NCI-H1417 treated with DMSO at 0.1 percent for 48 hours (cell line): ENCODE data around the gene CTTNBP2.

Source experiments
- DNase-seq: peaks from one replicate; lab custom pipeline; 2025; lab: John Stamatoyannopoulos, UW

CTTNBP2 gene

GRCh38 chr7:117790251-117790650 lies 83.0 kb downstream of the CTTNBP2 start:
- DNase-seq = no peak

DNA sequence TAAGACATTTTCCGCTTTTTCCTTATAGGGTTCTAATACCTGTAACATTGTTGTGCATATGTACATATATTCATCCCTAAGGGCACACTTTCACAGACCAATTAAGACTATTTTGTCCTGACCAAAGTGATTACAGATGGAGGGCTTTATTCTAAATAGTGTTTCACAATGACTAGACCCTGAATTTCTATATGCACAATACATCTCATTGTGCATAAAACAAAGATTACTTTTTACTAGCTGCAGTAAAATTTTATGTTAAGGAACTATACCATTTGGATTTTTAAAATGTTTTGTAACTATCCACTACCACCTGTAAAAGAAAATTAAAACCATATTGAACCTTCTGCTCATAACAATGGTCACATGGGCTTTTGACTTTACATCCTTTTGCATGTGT lies 87.8 kb downstream of the CTTNBP2 start:
- DNase-seq = no peak

- DNase-seq = no peak
Measured at GRCh38 chr7:117784315-117784714, 88.9 kb downstream of the CTTNBP2 start.

DNA sequence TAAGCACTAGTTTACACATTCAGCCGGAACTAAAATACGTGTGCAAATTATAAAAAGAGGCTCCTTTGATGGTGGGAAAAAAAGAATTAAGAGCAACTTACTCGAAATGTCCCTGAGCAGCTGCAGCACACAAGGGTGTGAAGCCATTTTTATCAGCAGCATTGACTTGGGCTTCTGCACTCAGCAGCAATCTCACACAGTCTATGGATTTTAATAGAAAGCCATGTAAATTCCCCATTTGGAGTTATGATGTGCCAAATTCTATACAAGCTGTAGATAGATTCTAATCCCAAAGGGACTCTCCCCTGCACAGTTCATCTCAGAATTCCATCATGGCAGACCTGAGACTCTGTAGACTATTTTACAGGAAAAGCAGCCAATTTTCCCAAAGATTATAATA lies 90.5 kb downstream of the CTTNBP2 start:
- DNase-seq = no peak

DNA sequence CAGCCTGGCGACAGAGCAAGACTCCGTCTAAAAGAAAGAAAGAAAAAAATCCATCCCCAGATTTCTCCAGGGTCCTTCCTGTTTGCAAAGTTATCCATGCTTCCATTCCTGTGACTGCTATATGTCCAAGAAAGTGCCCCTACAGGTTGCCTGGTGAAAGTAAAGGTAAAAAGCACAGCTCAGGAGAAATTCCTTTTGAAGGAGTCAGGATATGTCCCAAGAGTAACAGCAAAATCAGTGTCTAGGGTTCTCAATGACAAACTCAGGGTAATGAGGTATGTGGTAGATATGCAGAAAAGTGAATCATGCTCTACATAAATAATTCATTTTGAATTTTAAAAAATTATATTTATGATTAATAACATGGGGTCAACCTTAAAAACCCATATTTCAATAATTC lies 91.5 kb downstream of the CTTNBP2 start:
- no peak for DNase-seq

GRCh38 chr7:117780832-117781231 lies 92.4 kb downstream of the CTTNBP2 start:
- no peak for DNase-seq

- no peak for DNase-seq
Measured at GRCh38 chr7:117777335-117778142, 95.7 kb downstream of the CTTNBP2 start.

GRCh38 chr7:117776224-117776623 lies 97.0 kb downstream of the CTTNBP2 start:
- DNase-seq = no peak

- DNase-seq = no peak
Measured at GRCh38 chr7:117775801-117776200, 97.4 kb downstream of the CTTNBP2 start.

GRCh38 chr7:117774943-117775342 lies 98.3 kb downstream of the CTTNBP2 start:
- no peak for DNase-seq

GRCh38 chr7:117772421-117772820 lies 100.8 kb downstream of the CTTNBP2 start:
- no peak for DNase-seq

GRCh38 chr7:117771756-117772155 lies 101.5 kb downstream of the CTTNBP2 start:
- DNase-seq = no peak

GRCh38 chr7:117769085-117769484 lies 104.2 kb downstream of the CTTNBP2 start:
- no peak for DNase-seq

GRCh38 chr7:117767951-117768350 lies 105.3 kb downstream of the CTTNBP2 start:
- no peak for DNase-seq

DNA sequence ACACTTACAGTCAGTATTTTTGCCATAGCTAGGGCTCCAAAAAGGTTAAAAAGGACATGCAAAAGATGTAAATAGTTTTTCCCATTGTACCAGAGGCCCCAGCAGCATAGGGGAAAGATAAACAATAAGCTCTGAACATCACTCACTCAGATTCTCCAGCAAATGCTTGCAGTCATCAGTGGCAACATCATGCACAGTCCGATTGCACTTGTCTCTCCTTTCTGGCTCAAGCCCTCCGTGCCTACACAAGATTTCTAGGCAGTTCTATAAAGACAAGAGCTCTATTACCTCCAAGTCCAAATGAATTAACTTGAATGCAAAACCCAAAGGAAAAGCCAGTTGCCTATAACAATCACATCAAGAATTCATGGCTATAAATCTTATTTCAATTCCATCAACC lies 106.3 kb downstream of the CTTNBP2 start:
- no peak for DNase-seq

- DNase-seq = no peak
Measured at GRCh38 chr7:117764031-117764430, 109.2 kb downstream of the CTTNBP2 start.

DNA sequence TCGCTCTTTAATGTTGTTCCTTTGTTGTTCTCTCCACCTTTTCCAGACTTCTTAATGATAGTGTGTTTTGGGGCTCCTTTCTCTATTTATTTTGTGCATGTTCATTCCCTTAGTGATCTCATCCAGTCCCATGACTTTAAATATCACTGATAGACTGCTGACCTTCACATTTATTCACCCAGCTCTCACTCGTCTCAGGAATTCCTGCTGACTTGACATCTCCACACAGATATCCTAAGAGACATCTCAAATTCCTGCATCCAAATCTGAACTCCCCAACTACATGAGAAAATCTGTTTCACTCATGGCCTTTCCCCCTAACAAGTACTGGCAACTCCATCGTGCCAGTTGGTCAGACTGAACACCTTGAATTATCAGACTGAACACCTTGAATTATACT lies 111.2 kb downstream of the CTTNBP2 start:
- DNase-seq = no peak

GRCh38 chr7:117759950-117760640 lies 113.1 kb downstream of the CTTNBP2 start:
- DNase-seq = no peak

DNA sequence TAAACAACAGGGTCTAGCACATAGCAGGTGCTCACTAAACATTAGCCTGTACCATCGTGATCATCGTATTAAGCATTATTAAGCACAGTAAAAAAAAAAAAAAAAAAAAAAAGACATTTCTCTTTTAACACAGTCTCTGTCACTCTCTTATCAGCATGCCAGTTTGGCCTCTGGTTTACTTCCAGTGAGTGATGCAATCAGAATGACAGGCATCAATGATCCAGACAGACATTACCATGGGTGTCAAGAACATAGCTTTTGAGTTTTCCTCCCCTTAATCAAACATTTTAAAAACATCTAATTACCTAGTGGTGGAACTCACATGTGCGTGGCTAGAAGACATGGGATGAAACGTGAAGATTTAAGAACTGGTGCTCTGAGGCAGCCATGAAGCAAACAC lies 115.8 kb downstream of the CTTNBP2 start:
- DNase-seq = no peak

- no peak for DNase-seq
Measured at GRCh38 chr7:117756586-117757085, 116.6 kb downstream of the CTTNBP2 start.

DNA sequence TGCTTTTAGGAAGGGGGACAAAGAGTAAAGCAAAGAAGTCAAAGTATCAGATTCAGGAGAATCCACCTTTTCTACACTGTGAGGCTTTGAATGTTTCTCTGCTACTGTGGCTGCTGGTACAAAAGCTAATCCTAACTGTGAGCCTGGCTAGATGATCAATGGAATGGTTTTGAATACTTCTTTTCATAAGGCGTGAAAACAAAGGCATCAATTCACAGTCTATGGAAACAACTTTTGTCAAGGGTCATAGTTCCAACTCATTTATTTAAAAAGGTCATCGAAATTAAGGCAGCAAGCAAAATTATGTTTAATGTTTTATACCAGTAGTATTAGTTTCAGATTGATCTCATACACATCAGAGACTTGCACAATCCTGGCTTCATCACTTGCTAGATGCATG lies 118.1 kb downstream of the CTTNBP2 start:
- DNase-seq = no peak

DNA sequence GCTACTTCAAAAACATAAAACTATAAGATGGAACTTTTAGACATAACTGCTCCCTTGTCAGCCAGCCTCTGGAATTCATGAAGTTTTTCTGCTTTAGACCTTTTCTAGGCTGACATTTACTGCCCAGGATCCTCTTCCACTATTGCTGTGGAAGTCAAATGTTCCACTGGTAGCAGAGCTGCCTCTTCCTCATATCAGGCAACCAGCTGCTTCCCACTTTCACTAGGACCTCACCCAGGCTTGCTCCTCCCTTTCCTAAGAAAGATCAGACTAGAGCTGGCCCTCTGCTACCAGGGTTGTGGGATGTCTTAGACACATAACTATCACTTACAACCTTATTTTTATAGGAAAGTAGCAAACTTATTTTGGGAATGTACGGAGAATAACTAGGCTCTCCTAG lies 121.5 kb downstream of the CTTNBP2 start:
- no peak for DNase-seq
